Small intestine (tissue), 16 donors: ENCODE results near the gene HSPG2. TPM values are rescaled to one million over a fixed set of nuclear protein-coding genes. Genes with fewer than 3 reads are reported as not detected.
"Not testable (repeated sequence)": the region's sequence is repeated elsewhere in the genome, so short reads cannot be mapped to it uniquely, and the experiment has no call there.

Experiments
- DNase-seq, 2 donors: peaks; one replicate each; pipeline versions ENCODE4 v3.0.0 to v3.0.0-alpha.2; 2013
- FAIRE-seq: peaks from 2 replicates; lab custom pipeline; 2012; peaks lifted over from hg19 to GRCh38; lab: Jason Lieb, UNC
- H3K27ac ChIP-seq, 3 donors: one replicate each; pipeline ENCODE4 v1.5.1; 2013; ENCODE audit warnings: low read length in 2 of 3, mild to moderate bottlenecking in 2 of 3, control low read depth in 1 of 3, inconsistent platforms in 1 of 3, low read depth in 1 of 3, moderate library complexity in 1 of 3
- H3K27me3 ChIP-seq, 3 donors: one replicate each; pipeline ENCODE4 v1.6.1; 2013; ENCODE audit warnings: low read length in 3 of 3, inconsistent platforms in 1 of 3; ENCODE audit not compliant: control insufficient read depth in 3 of 3, insufficient read depth in 3 of 3
- H3K36me3 ChIP-seq, 3 donors: one replicate each; pipeline ENCODE4 v1.6.1; 2013; ENCODE audit warnings: low read length in 3 of 3, inconsistent platforms in 1 of 3, low read depth in 1 of 3, mild to moderate bottlenecking in 1 of 3, moderate library complexity in 1 of 3; ENCODE audit not compliant: control insufficient read depth in 3 of 3, insufficient read depth in 2 of 3
- H3K4me1 ChIP-seq, 3 donors: one replicate each; pipeline ENCODE4 v1.6.1; 2013; ENCODE audit warnings: low read length in 2 of 3, inconsistent platforms in 1 of 3, low read depth in 1 of 3, mild to moderate bottlenecking in 1 of 3, moderate library complexity in 1 of 3; ENCODE audit not compliant: control insufficient read depth in 3 of 3, insufficient read depth in 2 of 3
- H3K4me3 ChIP-seq, 3 donors: one replicate each; pipeline ENCODE4 v1.5.1; 2013; ENCODE audit warnings: low read length in 3 of 3, control low read depth in 1 of 3, inconsistent platforms in 1 of 3, low read depth in 1 of 3, mild to moderate bottlenecking in 1 of 3, moderate library complexity in 1 of 3
- H3K9me3 ChIP-seq, 2 donors: one replicate each; pipeline ENCODE4 v1.6.1; 2013; ENCODE audit warnings: low read depth in 1 of 2, low read length in 1 of 2; ENCODE audit not compliant: control insufficient read depth in 2 of 2, insufficient read depth in 1 of 2
- WGBS, 3 donors: extraction: QIAGEN DNeasy Blood & Tissue Kit; methylation state at CpG; one replicate each; pipeline ENCODE4 v1.1.7; 2013; 5-methylcytosine and 5-hydroxymethylcytosine counted together
- long read RNA-seq, 10 donors: transcript quantifications; one replicate each; lab custom pipeline, GENCODE V29; 2026
- polyA plus RNA-seq, 4 donors: library from polyadenylated mRNA; stranded (reverse) in 3 of 4; unstranded in 1 of 4; fragments of 200-250 nt in 3 of 4; fragments of 120-200 nt in 1 of 4; gene quantifications; one replicate each; pipeline versions ENCODE4 v1.2.1 to v1.2.3, GENCODE V29; 2013
- donor health status: healthy with polysubstance abuse.
- donor health status: control.
- donor health status: control.
- donor health status: Bipolar disorder and iron deficiency.
- donor health status: healthy.

HSPG2 gene
- polyA plus RNA-seq = 10 to 100 TPM in 3 of 4 donors, 1 to 10 TPM in 1; 3.6 to 82.3 (median 36.3) TPM
- long read RNA-seq, donor 1 = 0 reads
- long read RNA-seq, donor 2 = 0 reads
- long read RNA-seq, donor 3, partial matches to known transcripts = 5 of 7 reads
- long read RNA-seq, donor 3, other reads (novel, unspliced or antisense) = 0 of 7 reads
- long read RNA-seq, donor 4 = 0 reads
- long read RNA-seq, donor 5, partial matches to known transcripts = 0 of 1 reads
- long read RNA-seq, donor 5, other reads (novel, unspliced or antisense) = 0 of 1 reads
- long read RNA-seq, donor 6, partial matches to known transcripts = 0 of 1 reads
- long read RNA-seq, donor 6, other reads (novel, unspliced or antisense) = 0 of 1 reads
- long read RNA-seq, donor 7 = 0 reads
- long read RNA-seq, donor 8 = 0 reads
- long read RNA-seq, donor 9 = 0 reads
- long read RNA-seq, donor 10, partial matches to known transcripts = 5 of 8 reads
- long read RNA-seq, donor 10, other reads (novel, unspliced or antisense) = 0 of 8 reads

DNA sequence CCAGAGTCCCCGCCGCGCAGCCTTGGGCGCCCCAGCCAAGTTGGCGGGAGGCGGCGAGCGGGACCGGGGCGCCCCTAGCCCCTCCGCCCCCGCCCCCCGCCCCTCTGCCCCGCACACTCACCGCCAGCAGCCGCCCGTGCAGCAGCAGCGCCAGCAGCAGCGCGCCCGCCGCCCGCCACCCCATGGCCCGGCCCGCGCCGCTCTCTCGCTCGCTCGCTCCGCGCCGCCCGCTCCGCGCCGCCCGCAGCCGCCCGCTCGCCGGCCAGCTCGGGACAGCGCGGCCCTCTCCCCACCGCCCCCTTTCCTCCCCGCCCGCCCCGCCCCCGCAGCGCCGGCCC is at the start of gene HSPG2:
HSPG2 (minus strand) TSS at position 277 of the 338 bp plus-strand sequence; CDS start at position 184, 93 bp downstream.
- Histone ChIP-seq H3K4me3 (peak within 1 kb of the TSS; percentile 55 to 81 (median 57)), H3K27me3 (no peaks in the 10 kb centered on the region), H3K27ac (peak within 1 kb of the TSS; percentile 79 to 81 (median 81)), H3K9me3 (no peaks in the 10 kb centered on the region), H3K36me3 (peaks cover 0 to 25% (median 0%) of the 10 kb centered on the region in 3 donors), H3K4me1 (peaks cover 0 to 44% (median 0%) of the 10 kb centered on the region in 3 donors)
- DNase-seq (no peak), FAIRE-seq (no peak)
- WGBS, 3 donors = 0% methylated on average over 5 to 52 of the region's 52 CpGs

DNA sequence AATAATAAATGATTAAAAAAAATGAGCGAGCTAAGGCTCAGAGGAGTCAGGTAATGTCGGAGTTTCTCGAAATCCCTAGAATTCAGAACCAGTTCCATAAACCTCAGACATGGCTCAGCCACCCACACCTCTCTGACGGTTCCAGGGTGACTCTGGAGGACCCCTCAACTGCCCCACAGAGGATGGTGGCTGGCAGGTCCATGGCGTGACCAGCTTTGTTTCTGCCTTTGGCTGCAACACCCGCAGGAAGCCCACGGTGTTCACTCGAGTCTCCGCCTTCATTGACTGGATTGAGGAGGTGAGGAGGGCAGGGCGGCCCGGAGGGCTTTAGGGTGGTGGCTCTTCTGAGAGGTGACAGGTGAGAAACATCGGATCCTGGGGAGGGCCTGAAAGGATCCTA is 49.3 kb upstream of the HSPG2 start:
- FAIRE-seq, H3K4me1 ChIP-seq, DNase-seq, H3K4me3 ChIP-seq, H3K27me3 ChIP-seq, H3K9me3 ChIP-seq, H3K36me3 ChIP-seq: not testable (repeated sequence)
- H3K27ac ChIP-seq = peak overlapping the region in 1 of 3 donors; percentile 24
- 85 to 86% (median 85%) methylated on average over 9 to 11 of the region's 12 CpGs for WGBS, 3 donors

DNA sequence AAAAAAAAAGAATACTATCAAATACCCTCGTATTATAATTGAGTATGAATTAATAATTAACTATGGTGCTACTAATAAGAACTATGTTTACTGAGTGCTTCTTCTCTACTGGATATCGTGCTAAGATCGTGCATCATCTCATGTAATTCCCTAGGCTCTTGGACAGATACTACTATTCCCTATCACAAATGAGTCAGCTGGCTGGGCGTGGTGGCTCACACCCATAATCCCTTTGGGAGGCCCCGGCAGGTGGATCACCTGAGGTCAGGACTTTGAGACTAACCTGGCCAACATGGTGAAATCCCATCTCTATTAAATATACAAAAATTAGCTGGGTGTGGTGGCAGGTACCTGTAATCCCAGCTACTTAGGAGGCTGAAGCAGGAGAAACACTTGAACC is 48.8 kb upstream of the HSPG2 start:
- H3K4me1 ChIP-seq, H3K36me3 ChIP-seq, FAIRE-seq, H3K4me3 ChIP-seq, H3K9me3 ChIP-seq, H3K27me3 ChIP-seq: not testable (repeated sequence)
- WGBS, 3 donors = 0 to 36% methylated on average over 1 to 2 of the region's 5 CpGs; no CpG with 5 or more reads in 1 of the 3 donors
- DNase-seq = peak in 1 of 2 donors; percentile 73
- peak overlapping the region in 1 of 3 donors; percentile 24 for H3K27ac ChIP-seq

DNA sequence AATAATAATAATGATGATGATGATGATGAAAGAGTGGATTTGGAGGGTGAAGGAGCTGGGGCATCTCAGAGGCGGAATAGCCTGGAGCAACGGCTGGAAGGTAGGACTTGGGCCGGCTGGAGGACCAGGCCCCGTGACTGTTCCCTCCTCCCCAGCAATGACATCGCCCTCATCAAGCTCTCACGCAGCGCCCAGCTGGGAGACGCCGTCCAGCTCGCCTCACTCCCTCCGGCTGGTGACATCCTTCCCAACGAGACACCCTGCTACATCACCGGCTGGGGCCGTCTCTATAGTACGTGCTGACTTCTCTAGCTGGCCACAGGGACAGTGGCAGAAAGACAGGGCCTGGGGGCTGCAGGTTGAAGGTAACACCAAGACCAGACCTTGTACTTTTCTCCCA is 46.4 kb upstream of the HSPG2 start:
- not testable (repeated sequence) for H3K27me3 ChIP-seq, H3K9me3 ChIP-seq, H3K4me1 ChIP-seq, H3K4me3 ChIP-seq, DNase-seq, H3K27ac ChIP-seq, H3K36me3 ChIP-seq, FAIRE-seq
- WGBS, 3 donors = 75 to 84% methylated on average over 2 to 10 of the region's 15 CpGs; no CpG with 5 or more reads in 1 of the 3 donors

DNA sequence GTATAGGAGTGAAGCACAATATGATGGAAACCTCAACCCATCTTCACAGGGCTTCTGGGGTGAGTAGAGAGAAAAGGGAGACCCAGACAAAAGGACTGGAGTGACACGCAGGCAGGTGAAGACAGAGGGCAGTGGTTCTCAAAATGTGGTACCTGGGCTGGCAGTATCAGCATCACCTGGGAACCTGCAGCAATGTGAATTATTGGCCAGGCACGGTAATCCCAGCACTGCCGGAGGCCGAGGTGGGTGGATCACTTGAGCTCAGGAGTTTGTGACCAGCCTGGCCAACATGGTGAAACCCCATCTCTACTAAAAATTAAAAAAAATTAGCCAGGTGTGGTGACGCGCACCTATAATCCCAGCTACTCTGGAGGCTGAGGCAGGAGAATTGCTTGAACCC is 45.0 kb upstream of the HSPG2 start:
- not testable (repeated sequence) for H3K4me1 ChIP-seq, H3K27ac ChIP-seq, H3K4me3 ChIP-seq, DNase-seq, H3K27me3 ChIP-seq, FAIRE-seq, H3K36me3 ChIP-seq, H3K9me3 ChIP-seq
- 53 to 72% (median 67%) methylated on average over 6 of the region's 6 CpGs for WGBS, 3 donors

DNA sequence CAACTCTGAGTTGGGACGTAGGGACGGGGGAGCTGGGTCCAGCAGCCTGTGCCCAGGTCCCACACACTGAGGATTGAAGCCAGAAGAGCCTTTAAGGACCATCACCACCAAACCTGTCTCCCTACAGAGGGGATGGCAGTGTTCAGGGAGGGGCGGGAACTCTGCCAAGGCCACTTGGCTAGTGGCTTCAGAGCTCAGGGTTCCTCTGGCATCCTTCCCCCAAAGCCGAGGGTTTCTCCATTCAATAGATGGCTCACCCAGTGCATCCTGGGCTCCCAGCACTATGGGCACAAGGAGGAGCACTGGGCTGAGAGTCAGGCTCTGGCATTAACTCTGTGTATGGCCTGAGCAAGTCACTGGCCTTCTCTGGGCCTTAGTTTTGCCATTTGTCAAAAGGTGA is 44.1 kb upstream of the HSPG2 start:
- not testable (repeated sequence) for H3K27me3 ChIP-seq, H3K4me3 ChIP-seq, H3K9me3 ChIP-seq, DNase-seq, H3K36me3 ChIP-seq, H3K27ac ChIP-seq, FAIRE-seq, H3K4me1 ChIP-seq
- 17 to 83% (median 32%) methylated on average over 1 to 4 of the region's 4 CpGs for WGBS, 3 donors

DNA sequence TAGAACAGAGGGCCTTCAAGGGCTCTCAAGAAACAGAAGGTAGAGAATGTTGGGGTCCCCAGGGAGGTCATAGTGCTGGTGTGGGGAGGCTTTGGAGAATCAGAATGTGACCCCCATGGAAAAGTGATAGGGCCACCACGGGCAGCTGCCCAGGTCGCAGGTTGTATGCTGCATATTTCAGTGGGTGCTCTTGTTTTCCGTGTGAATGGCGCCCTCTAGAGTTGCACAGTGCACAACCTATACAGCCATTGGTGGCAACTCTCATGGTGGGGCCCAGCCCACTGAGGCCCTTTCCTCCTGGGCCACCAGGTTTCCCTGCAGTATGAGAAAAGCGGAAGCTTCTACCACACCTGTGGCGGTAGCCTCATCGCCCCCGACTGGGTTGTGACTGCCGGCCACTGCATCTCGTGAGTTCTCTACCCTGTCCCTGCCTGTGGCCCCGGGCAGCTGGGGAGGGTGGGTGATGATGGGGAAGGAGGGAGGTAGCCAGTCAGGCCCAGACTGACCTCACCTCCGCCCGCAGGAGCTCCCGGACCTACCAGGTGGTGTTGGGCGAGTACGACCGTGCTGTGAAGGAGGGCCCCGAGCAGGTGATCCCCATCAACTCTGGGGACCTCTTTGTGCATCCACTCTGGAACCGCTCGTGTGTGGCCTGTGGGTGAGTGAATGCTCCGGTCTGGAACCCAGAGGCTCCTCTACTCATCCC is 43.6 kb upstream of the HSPG2 start:
- not testable (repeated sequence) for H3K9me3 ChIP-seq, FAIRE-seq, H3K4me3 ChIP-seq, H3K27ac ChIP-seq, H3K27me3 ChIP-seq, H3K4me1 ChIP-seq, DNase-seq, H3K36me3 ChIP-seq
- WGBS, 3 donors = 70 to 85% (median 72%) methylated on average over 11 to 21 of the region's 21 CpGs

DNA sequence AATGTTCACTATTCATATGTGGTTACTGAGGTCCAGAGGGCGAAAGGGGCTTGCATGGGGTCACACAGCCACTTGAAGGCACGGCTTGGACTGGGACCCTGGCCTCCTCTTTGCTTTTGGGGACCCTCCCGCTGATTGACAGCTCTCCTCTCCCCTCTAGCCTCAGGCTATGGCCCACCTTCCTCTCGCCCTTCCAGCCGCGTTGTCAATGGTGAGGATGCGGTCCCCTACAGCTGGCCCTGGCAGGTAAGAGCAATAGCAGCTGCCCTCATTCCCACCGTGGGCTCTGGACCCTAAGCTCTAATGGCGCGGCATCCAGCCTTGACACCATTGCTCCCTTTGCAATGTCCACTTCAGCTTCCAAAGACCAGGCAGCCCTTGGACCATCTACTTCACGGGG is 41.1 kb upstream of the HSPG2 start:
- not testable (repeated sequence) for H3K27ac ChIP-seq, H3K36me3 ChIP-seq, H3K4me3 ChIP-seq, H3K27me3 ChIP-seq, DNase-seq, FAIRE-seq, H3K9me3 ChIP-seq, H3K4me1 ChIP-seq
- WGBS, 3 donors = 89 to 95% (median 90%) methylated on average over 11 of the region's 11 CpGs
